SK-N-SH (cell line): Measurements from ENCODE around the gene ABCA10. TPM values are rescaled to one million over a fixed set of nuclear protein-coding genes. Genes with fewer than 3 reads are reported as not detected.

Source experiments
- CTCF ChIA-PET: fragments of 300-600, 350-600 bp; formaldehyde crosslinking; extraction: SDS; loops from one replicate; lab custom pipeline; 2021; lab: Yijun Ruan, JAX
- POLR2A ChIA-PET: fragments of 350-600 bp; sonication (Branson Sonifier 250); formaldehyde crosslinking; extraction: SDS; loops from one replicate; lab custom pipeline; 2020; ENCODE audit warnings: antibody characterized with exemption, inconsistent platforms; lab: Yijun Ruan, JAX
- DNase-seq: peaks from one replicate; pipeline ENCODE4 v3.0.0; 2012
- H2AFZ ChIP-seq: fragments of 200-600 bp; sonication (generic); 2 replicates; pipeline ENCODE4 v1.8.1; 2016; ENCODE audit warnings: antibody characterized with exemption, mild to moderate bottlenecking, low read depth
- H3F3A ChIP-seq: fragments of 200-600 bp; sonication (generic); replicated peaks from 2 replicates; pipeline ENCODE3; 2016; ENCODE audit warnings: antibody characterized with exemption, mild to moderate bottlenecking; ENCODE audit not compliant: insufficient read depth
- H3K27ac ChIP-seq, 2 experiments: fragments of 200-500 bp in 1 of 2; fragments of 200-600 bp in 1 of 2; sonication (Bioruptor generic) in 1 of 2; sonication (generic), shearing (Covaris generic) in 1 of 2; 2 replicates each; pipeline versions ENCODE4 v1.5.1 to v1.6.1; 2014 to 2016; ENCODE audit warnings: low read depth in 2 of 2, inconsistent platforms in 1 of 2, low read length in 1 of 2, mild to moderate bottlenecking in 1 of 2, mixed read lengths in 1 of 2
- H3K27me3 ChIP-seq: fragments of 200-600 bp; sonication (generic), shearing (Covaris generic); 2 replicates; pipeline ENCODE4 v1.6.1; 2016; ENCODE audit warnings: mixed run types; ENCODE audit not compliant: insufficient read depth
- H3K36me3 ChIP-seq, 2 experiments: fragments of 200-500 bp in 1 of 2; fragments of 200-600 bp in 1 of 2; sonication (Bioruptor generic) in 1 of 2; sonication (generic) in 1 of 2; replicated peaks in 1 of 2; 2 replicates each; pipeline versions ENCODE3 to v1.5.1; 2014 to 2016; ENCODE audit warnings: low read length in 1 of 2, mild to moderate bottlenecking in 1 of 2; ENCODE audit not compliant: insufficient read depth in 2 of 2, control insufficient read depth in 1 of 2
- H3K4me1 ChIP-seq, 2 experiments: fragments of 200-500 bp in 1 of 2; fragments of 200-600 bp in 1 of 2; sonication (Bioruptor generic) in 1 of 2; sonication (generic), shearing (Covaris generic) in 1 of 2; 2 replicates each; pipeline versions ENCODE4 v1.5.1 to v1.6.1; 2014 to 2016; ENCODE audit warnings: low read depth in 1 of 2, low read length in 1 of 2, mixed run types in 1 of 2; ENCODE audit not compliant: insufficient read depth in 2 of 2, control insufficient read depth in 1 of 2
- H3K4me2 ChIP-seq: fragments of 200-600 bp; sonication (generic), shearing (Covaris generic); 2 replicates; pipeline ENCODE4 v1.6.1; 2017; ENCODE audit warnings: mixed run types
- H3K4me3 ChIP-seq, 2 experiments: fragments of 200-500 bp in 1 of 2; fragments of 200-600 bp in 1 of 2; sonication (Bioruptor generic) in 1 of 2; sonication (generic), shearing (Covaris generic) in 1 of 2; 2 replicates each; pipeline versions ENCODE4 v1.5.1 to v1.8.1; 2014 to 2016; ENCODE audit warnings: low read depth in 2 of 2, inconsistent platforms in 1 of 2, low read length in 1 of 2, mild to moderate bottlenecking in 1 of 2, mixed read lengths in 1 of 2, moderate library complexity in 1 of 2
- H3K79me2 ChIP-seq: fragments of 200-600 bp; sonication (generic); 2 replicates; pipeline ENCODE4 v1.8.1; 2017; ENCODE audit warnings: mild to moderate bottlenecking; ENCODE audit not compliant: insufficient read depth
- H3K9ac ChIP-seq: fragments of 200-600 bp; sonication (generic); 2 replicates; pipeline ENCODE4 v1.6.1; 2017; ENCODE audit warnings: mixed run types
- H3K9me2 ChIP-seq: fragments of 200-600 bp; sonication (generic); 2 replicates; pipeline ENCODE4 v1.6.1; 2017; ENCODE audit warnings: mixed run types
- H3K9me3 ChIP-seq: fragments of 200-600 bp; sonication (generic); 2 replicates; pipeline ENCODE4 v1.6.1; 2017; ENCODE audit warnings: mixed run types, mild to moderate bottlenecking, moderate library complexity
- H4K20me1 ChIP-seq: fragments of 200-600 bp; sonication (generic); 2 replicates; pipeline ENCODE4 v1.6.1; 2017; ENCODE audit warnings: mild to moderate bottlenecking, mixed run types; ENCODE audit not compliant: insufficient read depth
- ELF1 ChIP-seq: IDR thresholded peaks from 2 replicates; pipeline ENCODE4 v1.4.0; 2012
- EZH2phosphoT487 ChIP-seq: fragments of 200-600 bp; sonication (generic); IDR thresholded peaks from 2 replicates; pipeline ENCODE4 v1.6.1; 2017; ENCODE audit warnings: low read depth, mixed run types, mild to moderate bottlenecking, antibody characterized with exemption, moderate library complexity, borderline replicate concordance
- FOXM1 ChIP-seq: IDR thresholded peaks from 2 replicates; pipeline ENCODE4 v1.4.0; 2012; ENCODE audit warnings: low read depth, mild to moderate bottlenecking
- GABPA ChIP-seq: IDR thresholded peaks from 2 replicates; pipeline ENCODE4 v1.4.0; 2012; ENCODE audit warnings: low read depth, mild to moderate bottlenecking
- GATA2 ChIP-seq: sonication (generic); formaldehyde crosslinking; IDR thresholded peaks from 2 replicates; pipeline ENCODE4 v1.5.0; 2020; ENCODE audit warnings: mild to moderate bottlenecking, missing genetic modification reagents
- JUND ChIP-seq: IDR thresholded peaks from 2 replicates; pipeline ENCODE4 v1.4.0; 2012
- MEF2A ChIP-seq: IDR thresholded peaks from 2 replicates; pipeline ENCODE4 v1.4.0; 2012; ENCODE audit warnings: low read depth, borderline replicate concordance
- MXI1 ChIP-seq: IDR thresholded peaks from 2 replicates; pipeline ENCODE4 v1.6.1; 2012; ENCODE audit warnings: mild to moderate bottlenecking, low read depth, low read length, improper control_type of control experiment
- NRF1 ChIP-seq: IDR thresholded peaks from 2 replicates; pipeline ENCODE4 v1.6.1; 2012; ENCODE audit warnings: low read depth, mild to moderate bottlenecking, low read length
- POLR2AphosphoS5 ChIP-seq: IDR thresholded peaks from 2 replicates; pipeline ENCODE4 v1.6.1; 2012; ENCODE audit warnings: low read depth, low read length
- RCOR1 ChIP-seq: fragments of 150-350 bp; IDR thresholded peaks from 2 replicates; pipeline ENCODE4 v1.6.1; 2017; ENCODE audit warnings: antibody characterized with exemption, low read length
- REST ChIP-seq: IDR thresholded peaks from 2 replicates; pipeline ENCODE4 v1.6.1; 2012; ENCODE audit warnings: mild to moderate bottlenecking, low read depth, low read length, moderate library complexity
- RFX5 ChIP-seq: IDR thresholded peaks from 2 replicates; pipeline ENCODE4 v1.6.1; 2012; ENCODE audit warnings: mild to moderate bottlenecking, improper control_type of control experiment, low read length
- RXRA ChIP-seq: IDR thresholded peaks from 2 replicates; pipeline ENCODE4 v1.4.0; 2012; ENCODE audit warnings: low read depth, mild to moderate bottlenecking, borderline replicate concordance
- SIN3A ChIP-seq: IDR thresholded peaks from 2 replicates; pipeline ENCODE4 v1.6.1; 2012; ENCODE audit warnings: low read depth, mild to moderate bottlenecking, low read length, moderate library complexity, borderline replicate concordance
- TEAD4 ChIP-seq: IDR thresholded peaks from 2 replicates; pipeline ENCODE4 v1.4.0; 2012; ENCODE audit warnings: mild to moderate bottlenecking, borderline replicate concordance; ENCODE audit not compliant: insufficient read depth
- USF2 ChIP-seq: fragments of 150-350 bp; IDR thresholded peaks from 2 replicates; pipeline ENCODE4 v1.6.1; 2017; ENCODE audit warnings: antibody characterized with exemption, low read length, low read depth, borderline replicate concordance
- YY1 ChIP-seq: IDR thresholded peaks from 2 replicates; pipeline ENCODE4 v1.4.0; 2012; ENCODE audit warnings: low read depth, mild to moderate bottlenecking
- ZBTB33 ChIP-seq: IDR thresholded peaks from 2 replicates; pipeline ENCODE4 v1.4.0; 2012; ENCODE audit warnings: low read depth, borderline replicate concordance
- WGBS: methylation state at CpG from one replicate; pipeline ENCODE4 v1.1.6; 2017; ENCODE audit warnings: low lambda C conversion rate; 5-methylcytosine and 5-hydroxymethylcytosine counted together
- polyA plus RNA-seq, 3 experiments: library from polyadenylated mRNA; depleted of rRNA; stranded (reverse); fragments of >200 nt; gene quantifications; 2 replicates each; pipeline ENCODE4 v1.2.3, GENCODE V29; 2012

Gene ABCA10
- polyA plus RNA-seq, 1 of the 3 experiments (the other 2 are of a cell fraction): 0.07 TPM

GRCh38 chr17:69271023-69271422 is 42.4 kb upstream of the ABCA10 start:
- no peak for DNase-seq
- Histone ChIP-seq H3K9me3 (no peaks in the 10 kb centered on the region), H2AFZ (no peak overlapping the region), H3K4me1 (peaks cover 0 to 8% of the 10 kb centered on the region in 2 experiments; a peak in 3 of 4 replicates), H3K36me3 (no peaks in the 10 kb centered on the region), H3K27ac (no peak overlapping the region), H3K79me2 (no peaks in the 10 kb centered on the region), H3K9ac (no peak overlapping the region), H3F3A (peaks cover 24% of the 10 kb centered on the region), H3K4me2 (no peak overlapping the region), H4K20me1 (no peaks in the 10 kb centered on the region), H3K4me3 (no peak overlapping the region), H3K27me3 (no peaks in the 10 kb centered on the region), H3K9me2 (no peaks in the 10 kb centered on the region; the same call in 1 of the 2 replicates)
- POLR2A ChIA-PET: no interaction called here
- CTCF ChIA-PET: interaction anchor here (0.6 kb wide), 1 partner anchor 1096 kb away, joined by 3 read pairs; no protein-coding TSS in a partner anchor
- 78% methylated on average over 7 of the region's 7 CpGs for WGBS
- no peak for TF ChIP-seq TEAD4
- TF ChIP-seq NRF1: no peak
- no peak for TF ChIP-seq FOXM1
- no peak for TF ChIP-seq ELF1
- no peak for TF ChIP-seq RFX5
- no peak for TF ChIP-seq YY1
- TF ChIP-seq GATA2 (CRISPR knock-in tag): no peak
- TF ChIP-seq MEF2A: no peak
- TF ChIP-seq RCOR1: no peak
- no peak for TF ChIP-seq POLR2AphosphoS5
- no peak for TF ChIP-seq ZBTB33
- TF ChIP-seq REST: no peak
- TF ChIP-seq JUND: no peak
- no peak for TF ChIP-seq RXRA
- TF ChIP-seq GABPA: no peak
- no peak for TF ChIP-seq SIN3A
- no peak for TF ChIP-seq USF2
- no peak for TF ChIP-seq EZH2phosphoT487
- no peak for TF ChIP-seq MXI1
